GM19463 (cell line): ENCODE data around the gene ROS1.

Source experiments
- ATAC-seq: cut with Tn5 transposase; IDR thresholded peaks from one replicate; pipeline ENCODE4 v1.9.1; 2021; ENCODE audit warnings: mild to moderate bottlenecking, moderate library complexity; ENCODE audit not compliant: unreplicated experiment

ROS1 gene

GRCh38 chr6:117311726-117312125 is 114.0 kb downstream of the ROS1 start:
- ATAC-seq = no peak

- ATAC-seq = no peak
Observed at GRCh38 chr6:117311310-117311709, 114.4 kb downstream of the ROS1 start.

- ATAC-seq = no peak
Observed at GRCh38 chr6:117309611-117310010, 116.1 kb downstream of the ROS1 start.

- ATAC-seq = no peak
Observed at GRCh38 chr6:117309069-117309468, 116.7 kb downstream of the ROS1 start.

- no peak for ATAC-seq
Observed at GRCh38 chr6:117307655-117308054, 118.1 kb downstream of the ROS1 start.

- ATAC-seq = no peak
Observed at GRCh38 chr6:117306227-117306790, 119.4 kb downstream of the ROS1 start.

- ATAC-seq = no peak
Observed at GRCh38 chr6:117304446-117304845, 121.3 kb downstream of the ROS1 start.

- no peak for ATAC-seq
Observed at GRCh38 chr6:117303323-117303722, 122.4 kb downstream of the ROS1 start.

GRCh38 chr6:117298941-117299340 is 126.8 kb downstream of the ROS1 start:
- ATAC-seq = no peak

- ATAC-seq = no peak
Observed at GRCh38 chr6:117290173-117290846, 135.4 kb downstream of the ROS1 start.

- no peak for ATAC-seq
Observed at GRCh38 chr6:117288083-117288715, 137.5 kb downstream of the ROS1 start.

- ATAC-seq = no peak
Observed at GRCh38 chr6:117280922-117281321, 144.8 kb downstream of the ROS1 start.

- no peak for ATAC-seq
Observed at GRCh38 chr6:117276778-117277316, 148.9 kb downstream of the ROS1 start.

GRCh38 chr6:117275711-117276110 is 150.0 kb downstream of the ROS1 start:
- no peak for ATAC-seq

GRCh38 chr6:117275205-117275604 is 150.5 kb downstream of the ROS1 start:
- ATAC-seq = no peak

GRCh38 chr6:117272891-117273290 is 152.9 kb downstream of the ROS1 start:
- ATAC-seq = no peak

GRCh38 chr6:117272032-117272866 is 153.5 kb downstream of the ROS1 start:
- no peak for ATAC-seq

GRCh38 chr6:117270843-117271507 is 154.8 kb downstream of the ROS1 start:
- no peak for ATAC-seq

GRCh38 chr6:117270055-117270842 is 155.5 kb downstream of the ROS1 start:
- ATAC-seq = no peak

- ATAC-seq = no peak
Observed at GRCh38 chr6:117269638-117270054, 156.1 kb downstream of the ROS1 start.
